ENCODE data around the gene GFOD1. TPM values are rescaled to one million over a fixed set of nuclear protein-coding genes. Genes with fewer than 3 reads are reported as not detected.
A peak's percentile ranks its signal among the peaks of the same experiment; 100 is the strongest.

Gene GFOD1
- total RNA-seq, 4 donors from 2014 or later: 21.8 to 49.4 (median 31.1) TPM

DNA sequence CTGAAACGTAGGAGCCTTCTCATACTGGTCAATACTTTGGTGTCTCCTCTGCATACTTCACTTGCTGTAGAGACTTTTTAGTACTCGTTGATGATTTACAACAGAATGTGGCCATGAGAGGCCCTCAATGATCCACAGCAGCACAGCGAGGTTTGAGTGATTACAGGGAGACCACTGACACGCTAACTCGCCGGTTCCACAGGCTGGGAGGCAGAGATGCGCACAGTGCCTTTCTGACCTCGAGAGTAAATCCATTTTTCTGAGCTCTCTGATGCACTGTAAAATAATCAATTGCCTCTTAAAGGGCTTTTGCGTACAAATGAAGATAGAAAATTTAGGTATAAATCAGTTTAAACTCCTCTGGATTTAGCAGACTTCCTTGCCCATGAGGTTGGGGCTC is 102.9 kb downstream of the GFOD1 start:
- Histone ChIP-seq H3K4me3 (no peak overlapping the region), H3K36me3 (no peaks in the 10 kb centered on the region), H3K27me3 (no peaks in the 10 kb centered on the region), H3K9me3 (peaks cover 0 to 5% (median 0%) of the 10 kb centered on the region in 4 donors), H3K27ac (no peak overlapping the region), H3K4me1 (peaks cover 0 to 18% (median 12%) of the 10 kb centered on the region in 4 donors)
- TF ChIP-seq POLR2A (IDR thresholded peaks at IDR 0.05): no peak
- TF ChIP-seq, protein P1, sequence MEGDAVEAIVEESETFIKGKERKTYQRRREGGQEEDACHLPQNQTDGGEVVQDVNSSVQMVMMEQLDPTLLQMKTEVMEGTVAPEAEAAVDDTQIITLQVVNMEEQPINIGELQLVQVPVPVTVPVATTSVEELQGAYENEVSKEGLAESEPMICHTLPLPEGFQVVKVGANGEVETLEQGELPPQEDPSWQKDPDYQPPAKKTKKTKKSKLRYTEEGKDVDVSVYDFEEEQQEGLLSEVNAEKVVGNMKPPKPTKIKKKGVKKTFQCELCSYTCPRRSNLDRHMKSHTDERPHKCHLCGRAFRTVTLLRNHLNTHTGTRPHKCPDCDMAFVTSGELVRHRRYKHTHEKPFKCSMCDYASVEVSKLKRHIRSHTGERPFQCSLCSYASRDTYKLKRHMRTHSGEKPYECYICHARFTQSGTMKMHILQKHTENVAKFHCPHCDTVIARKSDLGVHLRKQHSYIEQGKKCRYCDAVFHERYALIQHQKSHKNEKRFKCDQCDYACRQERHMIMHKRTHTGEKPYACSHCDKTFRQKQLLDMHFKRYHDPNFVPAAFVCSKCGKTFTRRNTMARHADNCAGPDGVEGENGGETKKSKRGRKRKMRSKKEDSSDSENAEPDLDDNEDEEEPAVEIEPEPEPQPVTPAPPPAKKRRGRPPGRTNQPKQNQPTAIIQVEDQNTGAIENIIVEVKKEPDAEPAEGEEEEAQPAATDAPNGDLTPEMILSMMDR (IDR thresholded peaks at IDR 0.05): no peak
- no peak for TF ChIP-seq EP300 (IDR thresholded peaks at IDR 0.05)
- WGBS, 2 donors: 86 to 89% methylated on average over 9 of the region's 9 CpGs
- no peak for DNase-seq (ENCODE audit: low spot score in 2 of 2)

DNA sequence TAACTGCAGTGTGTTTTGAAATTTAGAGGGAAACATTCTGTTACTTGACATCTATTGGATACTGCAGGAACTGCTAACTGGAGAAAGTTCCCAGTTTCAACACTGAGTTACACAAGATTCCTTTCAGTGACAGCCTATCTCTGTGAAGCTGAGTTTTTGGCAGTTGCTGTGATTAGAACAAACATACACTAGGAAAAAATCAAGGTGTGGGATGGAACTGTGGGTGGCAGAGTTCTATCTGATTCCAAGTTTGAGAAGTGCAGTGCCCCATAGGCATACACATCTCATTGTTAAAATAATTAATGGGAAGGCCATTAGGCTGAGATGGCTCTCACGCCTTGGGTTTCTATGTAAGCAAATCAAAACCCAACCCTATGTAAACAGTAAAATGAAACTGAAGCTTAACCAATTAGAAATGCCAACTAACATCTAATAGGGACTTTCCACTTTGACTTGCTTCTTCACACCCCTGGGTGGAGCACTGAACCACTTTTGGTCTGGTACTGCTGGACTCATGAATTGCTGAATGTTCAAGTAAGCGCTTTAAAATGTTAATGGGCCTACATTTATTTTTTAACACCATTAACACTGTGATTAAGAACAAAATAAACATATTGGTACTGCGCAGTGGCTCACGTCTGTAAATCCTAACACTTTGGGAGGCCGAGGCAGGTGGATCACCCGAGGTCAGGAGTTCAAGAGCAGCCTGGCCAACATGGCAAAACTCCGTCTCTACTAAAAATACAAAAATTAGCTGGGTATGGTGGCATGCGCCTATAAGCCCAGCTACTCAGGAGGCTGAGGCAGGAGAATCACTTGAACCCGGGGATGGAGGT is 103.9 kb downstream of the GFOD1 start:
- 80 to 83% methylated on average over 9 of the region's 9 CpGs for WGBS, 2 donors
- DNase-seq (ENCODE audit: low spot score in 2 of 2): no peak
- Histone ChIP-seq H3K36me3 (no peaks in the 10 kb centered on the region), H3K4me3 (no peak overlapping the region), H3K27me3 (no peaks in the 10 kb centered on the region), H3K9me3 (peaks cover 0 to 3% (median 0%) of the 10 kb centered on the region in 4 donors), H3K4me1 (peaks cover 0 to 18% (median 12%) of the 10 kb centered on the region in 4 donors), H3K27ac (peak overlapping the region in 1 of 4 donors; percentile 23)
- TF ChIP-seq POLR2A (IDR thresholded peaks at IDR 0.05) (no peak), EP300 (IDR thresholded peaks at IDR 0.05) (peak in 1 of 2 donors; percentile 55)
- TF ChIP-seq, protein P1 (IDR thresholded peaks at IDR 0.05): peak in 2 of 5 experiments; percentile 14 to 21

DNA sequence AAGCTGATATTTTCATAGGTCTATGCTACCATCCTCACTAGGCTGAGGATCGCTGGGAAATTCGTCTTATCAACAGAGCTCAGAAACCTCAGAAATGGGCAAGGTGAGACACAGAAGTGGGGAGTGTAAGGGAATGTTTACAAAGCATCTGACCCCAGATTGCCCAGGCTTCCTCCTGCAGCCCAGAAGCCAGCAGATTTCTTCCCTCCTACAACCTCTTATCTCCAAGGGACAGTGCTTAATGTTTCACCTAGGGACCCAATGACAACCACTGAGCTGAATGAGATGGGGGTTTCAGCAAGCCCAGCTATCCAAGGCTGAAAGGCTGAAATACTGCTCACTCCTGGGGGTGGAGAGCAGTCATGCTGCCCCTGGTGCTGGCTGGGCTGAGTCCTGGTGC is 106.6 kb downstream of the GFOD1 start:
- TF ChIP-seq, protein P1 (IDR thresholded peaks at IDR 0.05): no peak
- no peak for TF ChIP-seq POLR2A (IDR thresholded peaks at IDR 0.05)
- no peak for TF ChIP-seq EP300 (IDR thresholded peaks at IDR 0.05)
- no peak for DNase-seq (ENCODE audit: low spot score in 2 of 2)
- WGBS, 2 donors: 77 to 82% methylated on average over 2 of the region's 2 CpGs

DNA sequence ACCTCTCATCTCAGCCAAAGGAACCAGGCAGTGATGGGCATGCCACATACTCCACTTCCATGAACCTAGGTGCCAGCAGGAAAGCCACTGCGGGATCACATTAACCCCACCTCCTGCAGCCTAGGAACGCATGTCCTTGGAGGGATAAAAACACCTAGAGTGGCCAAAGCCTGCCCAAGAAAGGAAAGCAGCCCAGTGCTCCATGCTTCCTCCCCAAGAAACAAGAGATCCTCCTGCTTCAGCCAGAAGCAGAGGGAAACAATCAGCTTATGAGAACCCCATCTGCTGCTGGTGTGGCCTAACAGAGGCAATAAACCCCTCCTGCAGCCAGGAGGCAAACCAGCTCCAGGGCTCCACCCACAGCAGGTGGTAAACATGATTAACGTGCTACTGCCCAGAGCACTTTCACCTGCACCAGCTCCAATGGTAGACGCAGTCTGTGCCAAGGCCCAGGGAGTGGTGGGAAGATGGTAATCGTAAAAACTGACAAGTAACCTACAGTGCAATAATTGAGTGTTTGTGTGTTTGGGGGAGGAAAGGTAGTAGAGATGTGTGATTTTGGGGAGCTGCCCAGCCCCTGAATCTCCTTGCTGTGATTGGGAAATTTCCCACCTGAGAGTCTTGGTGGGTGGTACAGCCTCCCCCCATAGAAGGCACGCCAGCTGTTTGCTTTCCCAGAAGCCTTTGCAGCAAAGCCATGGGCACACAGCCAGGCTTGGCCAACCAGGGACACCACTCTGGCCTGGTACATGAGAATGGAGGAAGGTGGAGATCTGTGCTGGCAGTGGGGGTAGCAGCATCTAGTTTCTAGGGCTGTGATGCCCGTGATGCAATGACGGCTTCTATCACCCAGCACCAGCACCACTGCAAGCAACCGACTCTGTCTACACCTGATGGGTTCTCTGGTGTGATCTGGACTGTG is 108.5 kb downstream of the GFOD1 start:
- DNase-seq (ENCODE audit: low spot score in 2 of 2): no peak
- no peak overlapping the region for H3K4me3 ChIP-seq
- 80 to 81% methylated on average over 9 of the region's 9 CpGs for WGBS, 2 donors
- TF ChIP-seq, protein P1 (IDR thresholded peaks at IDR 0.05): no peak
- TF ChIP-seq EP300 (IDR thresholded peaks at IDR 0.05) (no peak), POLR2A (IDR thresholded peaks at IDR 0.05) (no peak)
- no peaks in the 10 kb centered on the region for H3K27me3 ChIP-seq
- no peak overlapping the region for H3K27ac ChIP-seq
- no peaks in the 10 kb centered on the region for H3K9me3 ChIP-seq
- H3K36me3 ChIP-seq: no peaks in the 10 kb centered on the region
- peaks cover 0 to 15% (median 10%) of the 10 kb centered on the region in 4 donors for H3K4me1 ChIP-seq

More for the DNA sequence above, 106.6 kb downstream of the GFOD1 start:
- no peak overlapping the region for H3K4me3 ChIP-seq
- no peaks in the 10 kb centered on the region for H3K27me3 ChIP-seq
- H3K27ac ChIP-seq: no peak overlapping the region
- no peaks in the 10 kb centered on the region for H3K36me3 ChIP-seq
- H3K9me3 ChIP-seq: no peaks in the 10 kb centered on the region
- H3K4me1 ChIP-seq: peaks cover 0 to 18% (median 12%) of the 10 kb centered on the region in 4 donors
